Left colon (tissue), 2 donors: ENCODE data around the gene IL18R1. TPM values are rescaled to one million over a fixed set of nuclear protein-coding genes. Genes with fewer than 3 reads are reported as not detected.
A peak's percentile ranks its signal among the peaks of the same experiment; 100 is the strongest.
"Not testable (repeated sequence)": the region's sequence is repeated elsewhere in the genome, so short reads cannot be mapped to it uniquely, and the experiment has no call there.

Experiments used
- ATAC-seq: fragments of 200-7000 bp; cut with Tn5 transposase; one replicate; pipeline ENCODE4 v1.9.1; 2020; ENCODE audit warnings: mild to moderate bottlenecking, moderate library complexity
- DNase-seq, 2 donors: peaks; one replicate each; pipeline ENCODE4 v3.0.0-alpha.2; 2020
- intact Hi-C, 2 donors: fragments of 100-400 bp; cut with DNase I in 1 of 2; cut with micrococcal nuclease in 1 of 2; formaldehyde crosslinking; loops; one replicate each; pipeline versions ENCODE4 v1.11.2 to v1.14.0; 2022; cut with DNase I, micrococcal nuclease
- long read RNA-seq: library from polyadenylated mRNA; unstranded; transcript quantifications from one replicate; pipeline ENCODE4 v2.0.0, GENCODE V29; 2021
- total RNA-seq, 2 donors: library from RNA; stranded (reverse); fragmentation: NEBNext Ultra II Directional; extraction: Animal tissue kit (Norgen Biotek cat#: 25700); gene quantifications; one replicate each; pipeline ENCODE4 v1.2.1, GENCODE V29; 2021
- donor health status: DM: no; HTN: no; CAD: no.
- donor health status: DM: yes; HTN: yes; CAD: no.

The IL18R1 gene, protein sequence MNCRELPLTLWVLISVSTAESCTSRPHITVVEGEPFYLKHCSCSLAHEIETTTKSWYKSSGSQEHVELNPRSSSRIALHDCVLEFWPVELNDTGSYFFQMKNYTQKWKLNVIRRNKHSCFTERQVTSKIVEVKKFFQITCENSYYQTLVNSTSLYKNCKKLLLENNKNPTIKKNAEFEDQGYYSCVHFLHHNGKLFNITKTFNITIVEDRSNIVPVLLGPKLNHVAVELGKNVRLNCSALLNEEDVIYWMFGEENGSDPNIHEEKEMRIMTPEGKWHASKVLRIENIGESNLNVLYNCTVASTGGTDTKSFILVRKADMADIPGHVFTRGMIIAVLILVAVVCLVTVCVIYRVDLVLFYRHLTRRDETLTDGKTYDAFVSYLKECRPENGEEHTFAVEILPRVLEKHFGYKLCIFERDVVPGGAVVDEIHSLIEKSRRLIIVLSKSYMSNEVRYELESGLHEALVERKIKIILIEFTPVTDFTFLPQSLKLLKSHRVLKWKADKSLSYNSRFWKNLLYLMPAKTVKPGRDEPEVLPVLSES
- total RNA-seq: 1 to 10 TPM; 3.0 to 3.2 TPM
- long read RNA-seq, partial matches to known transcripts: 0 of 2 reads
- long read RNA-seq, other reads (novel, unspliced or antisense): 1 of 2 reads

- intact Hi-C loops: loop anchor here in 1 of 2 donors (10.0 kb wide), 1 partner anchor 101 kb away; no protein-coding TSS in a partner anchor
- DNase-seq: peak; percentile 59 to 83
- ATAC-seq: peak; percentile 99
These were observed at the start of gene IL18R1 for GRCh38 chr2:102355526-102356380. Gene IL18R1, plus strand, starts transcription at chr2:102355796. Its CDS starts 6,865 bp downstream, at chr2:102362661.

DNA sequence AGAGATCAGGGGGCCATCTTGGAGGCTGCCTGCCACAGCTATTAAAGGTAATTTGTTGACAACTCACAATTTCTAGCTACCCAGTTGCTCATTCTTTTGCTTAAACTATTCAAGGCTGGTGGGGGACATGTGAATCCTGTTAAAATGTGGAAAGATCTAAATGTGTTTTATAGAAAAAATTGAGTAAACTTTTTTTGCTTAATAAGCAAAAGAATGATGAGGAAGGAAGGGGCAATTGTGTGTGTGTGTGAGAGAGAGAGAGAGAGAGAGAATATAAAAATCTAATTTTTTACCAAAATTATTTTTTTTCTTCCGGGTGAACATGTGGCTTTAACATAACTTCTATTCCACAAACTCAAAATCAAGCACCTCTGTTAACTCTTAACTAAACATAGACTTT lies 49.5 kb upstream of the IL18R1 start:
- DNase-seq (no peak), ATAC-seq (no peak)

GRCh38 chr2:102310964-102311640 lies 44.5 kb upstream of the IL18R1 start, which contains the start of gene IL1RL1:
Gene IL1RL1, plus strand, starts transcription at chr2:102311563. Its CDS starts 26,702 bp downstream, at chr2:102338265.
- intact Hi-C loops: no loop called here
- no peak for DNase-seq
- no peak for ATAC-seq

More for the DNA sequence above, 49.5 kb upstream of the IL18R1 start:
- intact Hi-C loops: no loop called here

- intact Hi-C loops: no loop called here
- ATAC-seq (no peak), DNase-seq (no peak)
These were observed 42.6 kb upstream of the IL18R1 start for GRCh38 chr2:102313025-102313424.

GRCh38 chr2:102313471-102313870 lies 42.1 kb upstream of the IL18R1 start:
- DNase-seq (no peak), ATAC-seq (no peak)
- intact Hi-C loops: no loop called here

DNA sequence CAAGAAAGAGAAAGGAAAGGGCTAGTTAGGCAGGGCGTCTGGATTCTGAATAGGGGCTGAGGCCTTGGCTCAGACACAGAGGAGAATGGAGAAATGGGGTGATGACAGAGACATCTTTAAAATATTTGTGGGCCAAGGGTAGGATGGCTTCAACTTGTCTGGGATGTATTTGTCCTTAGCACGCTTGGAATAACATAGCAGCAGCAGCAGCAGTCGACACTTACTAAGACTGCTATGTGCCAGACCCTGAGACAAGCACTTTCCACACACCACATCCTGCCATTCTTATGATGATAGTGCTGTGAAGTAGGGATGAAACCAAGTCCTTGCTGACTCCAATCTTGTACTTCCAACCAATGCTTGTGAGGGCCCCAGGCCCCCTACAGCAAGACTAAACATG lies 41.6 kb upstream of the IL18R1 start:
- ATAC-seq (no peak), DNase-seq (no peak)
- intact Hi-C loops: no loop called here

- no peak for DNase-seq
- intact Hi-C loops: no loop called here
- no peak for ATAC-seq
These were observed 39.7 kb upstream of the IL18R1 start for GRCh38 chr2:102315921-102316320.

- DNase-seq: no peak
- intact Hi-C loops: no loop called here
- ATAC-seq: peak; percentile 37
These were observed 37.9 kb upstream of the IL18R1 start for GRCh38 chr2:102317715-102318114.

DNA sequence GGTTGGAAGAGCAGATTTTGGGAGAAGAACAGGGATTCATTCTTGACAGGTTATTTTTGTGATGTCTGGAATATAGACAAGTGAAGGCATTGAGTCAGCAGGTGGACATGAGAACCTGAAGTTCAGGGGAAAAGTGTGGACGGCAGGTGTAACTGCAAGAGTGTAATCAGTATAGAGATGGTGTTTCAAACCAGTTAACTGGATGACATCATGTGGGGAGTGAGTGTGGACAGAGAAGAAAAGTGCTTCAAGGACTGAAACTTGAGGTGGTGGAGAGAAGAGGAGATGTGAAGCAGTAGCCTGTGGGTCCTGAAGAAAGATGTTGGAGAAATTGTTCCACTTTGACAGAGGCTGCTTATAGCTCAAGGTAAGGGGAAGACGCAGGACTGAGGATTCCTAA lies 37.2 kb upstream of the IL18R1 start:
- DNase-seq: no peak
- no peak for ATAC-seq
- intact Hi-C loops: no loop called here

DNA sequence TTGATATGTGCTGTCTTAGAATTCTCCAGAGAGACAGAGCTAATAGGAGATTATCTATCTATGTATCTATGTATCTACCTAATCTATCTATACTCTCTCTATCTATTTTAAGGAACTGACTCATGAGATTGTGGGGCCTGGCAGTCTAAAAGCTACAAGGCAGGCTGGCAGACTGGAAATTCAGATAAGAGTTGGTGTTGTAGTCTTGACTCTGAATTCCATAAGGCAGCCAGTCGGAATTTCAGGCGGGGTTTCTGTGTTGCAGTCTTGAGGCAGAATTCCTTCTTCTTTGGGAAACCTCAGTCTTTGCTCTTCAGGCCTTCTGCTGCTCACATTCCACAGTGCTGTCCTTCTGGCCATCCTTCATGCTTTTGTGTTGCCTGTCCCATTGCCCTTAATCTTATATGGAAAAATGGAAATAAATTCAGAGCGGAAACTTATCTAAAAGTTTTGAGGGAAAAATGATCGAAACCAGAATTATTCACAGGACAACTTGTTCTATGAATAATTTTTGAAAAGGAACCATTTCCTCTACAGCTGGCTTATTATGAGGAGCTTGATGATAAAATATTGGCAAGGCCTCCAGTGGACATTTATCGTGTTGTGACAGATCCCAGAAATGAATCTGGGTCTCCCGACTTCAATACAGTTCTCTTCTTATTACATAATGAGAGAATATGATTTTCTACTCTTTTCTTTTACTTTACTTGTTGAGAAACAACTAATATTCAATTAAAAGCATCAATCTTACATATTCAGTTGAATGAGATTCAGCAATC lies 33.5 kb upstream of the IL18R1 start:
- DNase-seq: no peak
- no peak for ATAC-seq
- intact Hi-C loops: no loop called here

DNA sequence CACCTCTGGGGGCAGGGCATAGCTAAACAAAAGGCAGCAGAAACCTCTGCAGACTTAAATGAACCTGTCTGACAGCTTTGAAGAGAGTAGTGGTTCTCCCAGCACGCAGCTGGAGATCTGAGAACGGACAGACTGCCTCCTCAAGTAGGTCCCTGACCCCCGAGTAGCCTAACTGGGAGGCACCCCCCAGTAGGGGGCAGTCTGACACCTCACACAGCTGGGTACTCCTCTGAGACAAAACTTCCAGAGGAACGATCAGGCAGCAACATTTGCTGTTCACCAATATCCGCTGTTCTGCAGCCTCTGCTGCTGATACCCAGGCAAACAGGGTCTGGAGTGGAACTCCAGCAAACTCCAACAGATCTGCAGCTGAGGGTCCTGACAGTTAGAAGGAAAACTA lies 30.7 kb upstream of the IL18R1 start:
- ATAC-seq, intact Hi-C loops, DNase-seq: not testable (repeated sequence)

DNA sequence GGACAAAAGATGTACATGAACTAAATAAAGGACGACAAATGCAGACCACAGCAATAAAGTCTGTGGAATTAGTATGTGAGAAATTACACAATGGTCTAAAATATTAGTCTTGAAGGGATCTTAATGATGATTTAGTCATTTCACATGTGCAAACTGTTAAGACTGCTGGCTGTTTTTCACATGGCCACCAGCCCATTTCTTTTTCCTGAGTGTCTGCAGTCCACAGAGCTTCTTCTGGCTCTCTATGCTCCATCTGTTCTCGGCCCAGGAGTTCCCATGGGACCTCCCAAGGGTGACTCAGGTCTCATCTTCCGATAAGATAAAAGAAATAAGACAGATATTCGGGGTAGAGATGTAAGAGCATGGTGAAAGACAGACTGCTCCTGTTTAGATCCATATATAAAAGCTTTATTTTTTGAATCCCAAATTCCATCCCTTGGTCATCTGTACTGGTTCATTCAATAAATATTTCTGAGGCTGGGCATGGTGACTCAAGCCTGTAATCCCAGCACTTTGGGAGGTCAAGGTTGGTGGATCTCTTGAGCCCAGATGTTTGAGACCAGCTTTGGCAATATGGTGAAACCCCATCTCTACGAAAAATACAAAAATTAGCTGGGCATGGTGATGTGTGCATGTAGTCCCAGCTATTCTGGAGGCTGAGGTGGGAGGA lies 24.1 kb upstream of the IL18R1 start:
- no peak for ATAC-seq
- intact Hi-C loops: no loop called here
- no peak for DNase-seq

- no peak for DNase-seq
- intact Hi-C loops: no loop called here
- ATAC-seq: no peak
These were observed 21.1 kb upstream of the IL18R1 start for GRCh38 chr2:102334486-102334885.

DNA sequence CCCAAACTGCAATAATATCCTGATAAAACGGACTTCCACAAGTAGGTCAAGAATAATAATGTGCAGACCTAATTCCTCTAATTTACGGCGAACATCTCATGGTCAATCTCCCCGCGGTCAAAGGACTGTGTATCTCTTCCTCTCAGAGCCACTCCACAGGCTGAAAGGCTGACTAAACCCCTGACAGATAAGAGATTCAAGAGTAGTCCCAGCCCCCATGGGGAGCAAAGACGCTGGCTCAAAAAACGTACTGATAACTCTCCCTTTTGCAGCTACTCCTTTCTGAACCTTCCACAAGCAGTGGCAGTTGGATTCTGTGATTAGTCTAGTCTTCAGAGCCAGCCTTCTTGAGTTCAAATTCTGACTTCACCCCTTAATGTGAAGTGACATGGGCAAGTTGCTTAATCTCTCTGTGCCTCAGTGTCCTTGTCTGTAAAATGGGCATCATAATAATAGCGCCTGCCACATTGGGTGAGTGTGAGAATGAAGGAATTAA lies 19.7 kb upstream of the IL18R1 start:
- no peak for ATAC-seq
- intact Hi-C loops: no loop called here
- no peak for DNase-seq

DNA sequence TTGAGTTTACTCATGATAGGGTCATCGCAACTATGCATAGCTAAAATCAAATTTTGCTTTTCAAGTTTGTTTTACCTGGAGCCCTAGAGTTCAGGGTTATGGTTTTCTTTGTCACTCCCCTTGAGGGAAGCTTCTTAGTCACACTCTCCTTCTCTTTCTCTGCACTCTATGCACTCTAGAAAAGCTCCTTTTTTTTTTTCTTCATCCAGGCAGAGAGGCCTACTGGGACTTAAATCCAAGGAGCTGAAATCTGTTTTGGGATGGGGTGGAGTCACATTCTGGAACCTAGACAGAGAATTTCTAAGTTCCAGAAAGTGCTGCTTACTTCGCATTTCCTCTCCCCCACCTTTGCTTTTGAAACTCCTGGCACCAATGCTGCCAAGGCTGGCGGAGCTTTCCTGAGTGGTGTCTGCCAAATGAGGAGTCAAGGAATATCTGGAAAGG lies 19.1 kb upstream of the IL18R1 start:
- ATAC-seq (no peak), DNase-seq (no peak)
- intact Hi-C loops: no loop called here

GRCh38 chr2:102337012-102337411 lies 18.6 kb upstream of the IL18R1 start:
- ATAC-seq: no peak
- no peak for DNase-seq
- intact Hi-C loops: no loop called here
